ENCODE data around the gene GREM2.

The GREM2 gene

GRCh38 chr1:240611619-240612480 lies at the start of gene GREM2:
Gene GREM2 (minus strand): TSS chr1:240612155. CDS start chr1:240493475, 118,680 bp downstream.
- in situ Hi-C loops (cut with HindIII; ENCODE audit: low sequenced_read_pairs), result no loop called here

GRCh38 chr1:240658312-240658960 lies 46.5 kb upstream of the GREM2 start:
- in situ Hi-C loops (cut with HindIII; ENCODE audit: low sequenced_read_pairs), result no loop called here

- in situ Hi-C loops (cut with HindIII; ENCODE audit: low sequenced_read_pairs), result no loop called here
These were observed 44.6 kb upstream of the GREM2 start for GRCh38 chr1:240656531-240656930.

GRCh38 chr1:240652961-240653409 lies 41.0 kb upstream of the GREM2 start:
- in situ Hi-C loops (cut with HindIII; ENCODE audit: low sequenced_read_pairs), result no loop called here

GRCh38 chr1:240652549-240652948 lies 40.6 kb upstream of the GREM2 start:
- in situ Hi-C loops (cut with HindIII; ENCODE audit: low sequenced_read_pairs), result no loop called here

GRCh38 chr1:240650877-240651276 lies 38.9 kb upstream of the GREM2 start:
- in situ Hi-C loops (cut with HindIII; ENCODE audit: low sequenced_read_pairs), result no loop called here

GRCh38 chr1:240649733-240650721 lies 38.1 kb upstream of the GREM2 start:
- in situ Hi-C loops (cut with HindIII; ENCODE audit: low sequenced_read_pairs), result no loop called here

GRCh38 chr1:240646571-240647240 lies 34.8 kb upstream of the GREM2 start:
- in situ Hi-C loops (cut with HindIII; ENCODE audit: low sequenced_read_pairs), result no loop called here

- in situ Hi-C loops (cut with HindIII; ENCODE audit: low sequenced_read_pairs), result no loop called here
These were observed 32.8 kb upstream of the GREM2 start for GRCh38 chr1:240644732-240645131.

- in situ Hi-C loops (cut with HindIII; ENCODE audit: low sequenced_read_pairs), result no loop called here
These were observed 23.7 kb upstream of the GREM2 start for GRCh38 chr1:240635466-240636256.

GRCh38 chr1:240630409-240630808 lies 18.5 kb upstream of the GREM2 start:
- in situ Hi-C loops (cut with HindIII; ENCODE audit: low sequenced_read_pairs), result no loop called here

- in situ Hi-C loops (cut with HindIII; ENCODE audit: low sequenced_read_pairs), result no loop called here
These were observed 9.3 kb upstream of the GREM2 start for GRCh38 chr1:240621249-240621648.

GRCh38 chr1:240619906-240620621 lies 8.1 kb upstream of the GREM2 start:
- in situ Hi-C loops (cut with HindIII; ENCODE audit: low sequenced_read_pairs), result no loop called here

- in situ Hi-C loops (cut with HindIII; ENCODE audit: low sequenced_read_pairs), result no loop called here
These were observed 7.4 kb upstream of the GREM2 start for GRCh38 chr1:240619357-240619756.

- in situ Hi-C loops (cut with HindIII; ENCODE audit: low sequenced_read_pairs), result no loop called here
These were observed 7.0 kb upstream of the GREM2 start for GRCh38 chr1:240618946-240619345.

GRCh38 chr1:240616018-240616417 lies 4.1 kb upstream of the GREM2 start:
- in situ Hi-C loops (cut with HindIII; ENCODE audit: low sequenced_read_pairs), result no loop called here

GRCh38 chr1:240613356-240614142 lies 1.6 kb upstream of the GREM2 start:
- in situ Hi-C loops (cut with HindIII; ENCODE audit: low sequenced_read_pairs), result no loop called here

- in situ Hi-C loops (cut with HindIII; ENCODE audit: low sequenced_read_pairs), result no loop called here
These were observed 856 bp upstream of the GREM2 start for GRCh38 chr1:240612811-240613210.

All from endothelial cell of hepatic sinusoid (primary cell).